AG04450 (cell line): ENCODE data around the gene PTPN13. TPM values are rescaled to one million over a fixed set of nuclear protein-coding genes. Genes with fewer than 3 reads are reported as not detected.

Source experiments
- CTCF ChIA-PET: fragments of 300-600, 350-600 bp; formaldehyde crosslinking; extraction: SDS; loops from one replicate; lab custom pipeline; 2022; ENCODE audit warnings: antibody characterized with exemption, inconsistent platforms; lab: Charles Lee
- POLR2A ChIA-PET: fragments of 350-600 bp; formaldehyde crosslinking; extraction: SDS; loops from one replicate; lab custom pipeline; 2021; ENCODE audit warnings: antibody characterized with exemption, inconsistent platforms; lab: Yijun Ruan, JAX
- DNase-seq: peaks from one replicate; pipeline ENCODE4 v3.0.0-alpha.2; 2011; ENCODE audit warnings: low read depth, low spot score
- H3K27ac ChIP-seq: one replicate; pipeline ENCODE4 v1.5.1; 2012; ENCODE audit warnings: low read depth, low read length, control low read depth
- H3K27me3 ChIP-seq: one replicate; pipeline ENCODE4 v1.6.0; 2012; ENCODE audit warnings: low read length; ENCODE audit not compliant: control insufficient read depth, insufficient read depth
- H3K4me3 ChIP-seq: 2 replicates; pipeline ENCODE4 v1.5.1; 2011; ENCODE audit warnings: mild to moderate bottlenecking, low read depth, low read length, control low read depth
- H3K9me3 ChIP-seq: 2 replicates; pipeline ENCODE4 v1.5.1; 2012; ENCODE audit warnings: low read length; ENCODE audit not compliant: control insufficient read depth, insufficient read depth
- CTCF ChIP-seq: IDR thresholded peaks from 2 replicates; pipeline ENCODE4 v1.5.1; 2011; ENCODE audit warnings: low read depth, low read length, control low read depth, inconsistent platforms
- polyA plus RNA-seq: library from polyadenylated mRNA; depleted of rRNA; stranded (reverse); fragments of >200 nt; gene quantifications from 2 replicates; pipeline ENCODE4 v1.2.3, GENCODE V29; 2011

The PTPN13 gene
- polyA plus RNA-seq, 1 experiment, result 26.7 TPM

GRCh38 chr4:86675548-86675947 is 81.4 kb downstream of the PTPN13 start:
- H3K4me3 ChIP-seq, result no peak overlapping the region
- CTCF ChIA-PET, result interaction anchor here (0.6 kb wide), 1 partner anchor 23 kb away, joined by 4 read pairs; no protein-coding TSS in a partner anchor
- TF ChIP-seq CTCF, result no peak
- H3K27ac ChIP-seq, result no peak overlapping the region
- POLR2A ChIA-PET, result no interaction called here
- no peaks in the 10 kb centered on the region for H3K9me3 ChIP-seq
- H3K27me3 ChIP-seq, result no peaks in the 10 kb centered on the region
- DNase-seq, result no peak

- ChIA-PET POLR2A (no interaction called here), CTCF (no interaction called here)
- no peaks in the 10 kb centered on the region for H3K27me3 ChIP-seq
- DNase-seq, result no peak
- no peak overlapping the region for H3K4me3 ChIP-seq
- no peak for TF ChIP-seq CTCF
- no peak overlapping the region for H3K27ac ChIP-seq
- no peaks in the 10 kb centered on the region for H3K9me3 ChIP-seq
Observed at GRCh38 chr4:86678796-86679195, 84.7 kb downstream of the PTPN13 start.

GRCh38 chr4:86679441-86679840 is 85.3 kb downstream of the PTPN13 start:
- no peak overlapping the region for H3K4me3 ChIP-seq
- H3K9me3 ChIP-seq, result no peaks in the 10 kb centered on the region
- CTCF ChIA-PET, result interaction anchor here (0.5 kb wide), 1 partner anchor 37 kb away, joined by 3 read pairs; no protein-coding TSS in a partner anchor
- TF ChIP-seq CTCF, result no peak
- DNase-seq, result no peak
- POLR2A ChIA-PET, result interaction anchor here (0.6 kb wide), 1 partner anchor 158 kb away, joined by 3 read pairs; no protein-coding TSS in a partner anchor
- H3K27me3 ChIP-seq, result no peaks in the 10 kb centered on the region
- H3K27ac ChIP-seq, result no peak overlapping the region

- ChIA-PET CTCF (no interaction called here), POLR2A (no interaction called here)
- Histone ChIP-seq H3K27ac (no peak overlapping the region), H3K9me3 (no peaks in the 10 kb centered on the region), H3K4me3 (no peak overlapping the region), H3K27me3 (no peaks in the 10 kb centered on the region)
- no peak for DNase-seq
- TF ChIP-seq CTCF, result no peak
Observed at GRCh38 chr4:86683167-86683566, 89.1 kb downstream of the PTPN13 start.

- H3K4me3 ChIP-seq, result no peak overlapping the region
- no peaks in the 10 kb centered on the region for H3K9me3 ChIP-seq
- TF ChIP-seq CTCF, result no peak
- H3K27me3 ChIP-seq, result no peaks in the 10 kb centered on the region
- DNase-seq, result no peak
- ChIA-PET POLR2A (no interaction called here), CTCF (interaction anchor here (1.0 kb wide), 1 partner anchor 89 kb away, joined by 5 read pairs; the partner anchor contains the start of gene PTPN13)
- H3K27ac ChIP-seq, result no peak overlapping the region
Observed at GRCh38 chr4:86683983-86684382, 89.9 kb downstream of the PTPN13 start.
